NCI-H128 (cell line): ENCODE data around the gene IL11RA.
A peak's percentile ranks its signal among the peaks of the same experiment; 100 is the strongest.

Source experiments
- DNase-seq: peaks from one replicate; lab custom pipeline; 2025; ENCODE audit not compliant: unreplicated experiment; lab: John Stamatoyannopoulos, UW

Gene IL11RA

GRCh38 chr9:34651876-34652601, at the start of gene IL11RA:
TSS of gene IL11RA (plus strand) at chr9:34652185. CDS start at chr9:34655218, 3,033 bp downstream.
- DNase-seq: no peak

- peak; percentile 76 for DNase-seq
These were observed 48.3 kb upstream of the IL11RA start for GRCh38 chr9:34603610-34604231.

GRCh38 chr9:34606190-34606589, 45.8 kb upstream of the IL11RA start:
- no peak for DNase-seq

GRCh38 chr9:34606905-34607304, 45.1 kb upstream of the IL11RA start:
- no peak for DNase-seq

- no peak for DNase-seq
These were observed 44.7 kb upstream of the IL11RA start for GRCh38 chr9:34607331-34607730.

- no peak for DNase-seq
These were observed 41.4 kb upstream of the IL11RA start for GRCh38 chr9:34610434-34611206.

- no peak for DNase-seq
These were observed 40.7 kb upstream of the IL11RA start for GRCh38 chr9:34611251-34611810.

GRCh38 chr9:34611811-34612787, 39.9 kb upstream of the IL11RA start, which contains the start of gene RPP25L:
TSS of gene RPP25L (minus strand) at chr9:34612097. CDS start at chr9:34611296, 801 bp downstream.
- peak; percentile 71 for DNase-seq

- DNase-seq: peak; percentile 79
These were observed 39.1 kb upstream of the IL11RA start for GRCh38 chr9:34612788-34613390.

- no peak for DNase-seq
These were observed 36.9 kb upstream of the IL11RA start for GRCh38 chr9:34615132-34615531.

- DNase-seq: peak; percentile 75
These were observed 31.7 kb upstream of the IL11RA start, which contains the start of gene DCTN3 for GRCh38 chr9:34620061-34620994. TSS of gene DCTN3 (minus strand) at chr9:34620495. CDS start at chr9:34620464, 31 bp downstream.

GRCh38 chr9:34623374-34624235, 28.4 kb upstream of the IL11RA start:
- DNase-seq: no peak

GRCh38 chr9:34624475-34625185, 27.4 kb upstream of the IL11RA start:
- DNase-seq: no peak

- no peak for DNase-seq
These were observed 26.8 kb upstream of the IL11RA start for GRCh38 chr9:34625186-34625486.

GRCh38 chr9:34627716-34628655, 24.0 kb upstream of the IL11RA start:
- DNase-seq: no peak
